B cell (primary cell): ENCODE measurements around the gene SLC19A1. TPM values are rescaled to one million over a fixed set of nuclear protein-coding genes. Genes with fewer than 3 reads are reported as not detected.

Experiments
- ATAC-seq: fragments of 200-7000 bp; cut with Tn5 transposase; one replicate; pipeline ENCODE4 v1.10.0; 2021; ENCODE audit warnings: low read depth, mild to moderate bottlenecking, moderate number of reproducible peaks, moderate library complexity
- CTCF ChIA-PET: fragments of 350-600 bp; sonication (Branson Sonifier 250); formaldehyde crosslinking; loops from one replicate; lab custom pipeline; 2021; ENCODE audit warnings: antibody characterized with exemption, inconsistent platforms; lab: Charles Lee
- POLR2A ChIA-PET: fragments of 350-600 bp; sonication (Branson Sonifier 250); formaldehyde crosslinking; loops from one replicate; lab custom pipeline; 2021; ENCODE audit warnings: antibody characterized with exemption; lab: Charles Lee
- DNase-seq: peaks from one replicate; pipeline ENCODE4 v3.0.0; 2013
- H2AFZ ChIP-seq: 2 replicates; pipeline ENCODE4 v1.6.1; 2012; ENCODE audit warnings: mild to moderate bottlenecking, low read depth, low read length; ENCODE audit not compliant: insufficient read depth, poor library complexity, severe bottlenecking
- H3K27ac ChIP-seq, 2 donors: 1 replicate in 1 of 2; 2 replicates in 1 of 2; pipeline ENCODE4 v1.5.1; 2012 to 2013; ENCODE audit warnings: low read length in 2 of 2, mild to moderate bottlenecking in 2 of 2, moderate library complexity in 1 of 2
- H3K27me3 ChIP-seq, 4 experiments: fragments of 200-600 bp in 1 of 4; sonication (generic) in 1 of 4; replicated peaks in 1 of 4; 1 replicate in 2 of 4; 2 replicates in 2 of 4; pipeline versions ENCODE4 v1.6.1 to v1.7.0; 2013 to 2016; ENCODE audit warnings: low read length in 3 of 4, mild to moderate bottlenecking in 2 of 4, mixed read lengths in 1 of 4, moderate library complexity in 1 of 4; ENCODE audit not compliant: insufficient read depth in 4 of 4, control insufficient read depth in 3 of 4; ENCODE audit errors: control extremely low read depth in 1 of 4
- H3K36me3 ChIP-seq, 2 experiments: replicated peaks in 1 of 2; 1 replicate in 1 of 2; 2 replicates in 1 of 2; pipeline versions ENCODE4 v1.6.1 to v1.7.1; 2013; ENCODE audit warnings: low read length in 1 of 2; ENCODE audit not compliant: insufficient read depth in 2 of 2, control insufficient read depth in 1 of 2; ENCODE audit errors: control extremely low read depth in 1 of 2, extremely low read depth in 1 of 2
- H3K4me1 ChIP-seq, 2 donors: fragments of 200-600 bp in 1 of 2; sonication (generic) in 1 of 2; 1 replicate in 1 of 2; 2 replicates in 1 of 2; pipeline versions ENCODE4 v1.5.1 to v1.6.1; 2013 to 2017; ENCODE audit warnings: low read length in 2 of 2; ENCODE audit not compliant: control insufficient read depth in 2 of 2, insufficient read depth in 2 of 2
- H3K4me2 ChIP-seq: replicated peaks from 2 replicates; pipeline ENCODE3; 2012; ENCODE audit warnings: mild to moderate bottlenecking, low read depth, low read length; ENCODE audit not compliant: poor library complexity, severe bottlenecking
- H3K4me3 ChIP-seq, 5 experiments: fragments of 200-600 bp in 1 of 5; sonication (generic) in 1 of 5; 1 replicate in 3 of 5; 2 replicates in 2 of 5; pipeline versions ENCODE4 v1.5.1 to v1.7.0; 2011 to 2016; ENCODE audit warnings: low read length in 4 of 5, mild to moderate bottlenecking in 4 of 5, low read depth in 2 of 5, control low read depth in 1 of 5, moderate library complexity in 1 of 5; ENCODE audit not compliant: insufficient read depth in 1 of 5; ENCODE audit errors: control extremely low read depth in 1 of 5, extremely low read depth in 1 of 5
- H3K79me2 ChIP-seq: fragments of 200-600 bp; sonication (generic); one replicate; pipeline ENCODE4 v1.6.0; 2016; ENCODE audit warnings: low read length; ENCODE audit not compliant: control insufficient read depth, insufficient read depth
- H3K9ac ChIP-seq: fragments of 200-600 bp; sonication (generic); 2 replicates; pipeline ENCODE4 v1.6.1; 2017; ENCODE audit warnings: mild to moderate bottlenecking, low read length, moderate library complexity
- H3K9me3 ChIP-seq, 3 donors: one replicate each; pipeline versions ENCODE4 v1.6.1 to v1.7.1; 2013; ENCODE audit warnings: low read length in 2 of 3; ENCODE audit not compliant: control insufficient read depth in 2 of 3, insufficient read depth in 1 of 3; ENCODE audit errors: control extremely low read depth in 1 of 3
- H4K20me1 ChIP-seq: 2 replicates; pipeline ENCODE4 v1.6.0; 2012; ENCODE audit warnings: mild to moderate bottlenecking, low read length; ENCODE audit not compliant: insufficient read depth, control insufficient read depth, poor library complexity, severe bottlenecking
- H3K27ac Mint-ChIP-seq: one replicate; pipeline ENCODE4 v1.8.0; 2021; ENCODE audit warnings: mixed read lengths
- H3K27me3 Mint-ChIP-seq: one replicate; pipeline ENCODE4 v1.8.0; 2021; ENCODE audit warnings: mixed read lengths
- H3K4me1 Mint-ChIP-seq: one replicate; pipeline ENCODE4 v1.8.0; 2021; ENCODE audit warnings: mixed read lengths
- H3K4me3 Mint-ChIP-seq: one replicate; pipeline ENCODE4 v1.8.0; 2021; ENCODE audit warnings: mixed read lengths
- H3K9me3 Mint-ChIP-seq: one replicate; pipeline ENCODE4 v1.8.0; 2022; ENCODE audit warnings: mixed read lengths; ENCODE audit not compliant: insufficient read depth
- EZH2 ChIP-seq: IDR thresholded peaks from 2 replicates; pipeline ENCODE4 v1.6.1; 2012; ENCODE audit warnings: borderline replicate concordance, low read depth, mild to moderate bottlenecking, moderate library complexity, low read length; ENCODE audit not compliant: insufficient read depth, poor library complexity, severe bottlenecking
- WGBS: methylation state at CpG from one replicate; pipeline ENCODE4 v1.1.5; 2013; ENCODE audit warnings: missing lambda C conversion rate; ENCODE audit not compliant: insufficient coverage; 5-methylcytosine and 5-hydroxymethylcytosine counted together
- intact Hi-C: fragments of 100-400 bp; cut with micrococcal nuclease; formaldehyde crosslinking; loops from one replicate; pipeline ENCODE4 v1.10.0; 2022
- polyA plus RNA-seq: library from polyadenylated mRNA; depleted of rRNA; stranded (reverse); fragments of >200 nt; gene quantifications from 2 replicates; pipeline ENCODE4 v1.2.3, GENCODE V29; 2012
- total RNA-seq, 2 donors: library from RNA; stranded (reverse); fragments of 120-200 nt in 1 of 2; gene quantifications; 1 replicate in 1 of 2; 2 replicates in 1 of 2; pipeline versions ENCODE4 v1.2.3 to v1.2.4, GENCODE V29; 2013 to 2022
- TF ChIP-seq, protein P1 (sequence below): fragments of 200-600 bp; IDR thresholded peaks from one replicate; pipeline ENCODE4 v1.8.0; 2022; ENCODE audit warnings: antibody characterized with exemption, mild to moderate bottlenecking

Gene SLC19A1
- total and polyA plus RNA-seq, 2 donors (not counting 1 experiment from before 2014, with no cell fraction given): 8.7 to 10.1 TPM

DNA sequence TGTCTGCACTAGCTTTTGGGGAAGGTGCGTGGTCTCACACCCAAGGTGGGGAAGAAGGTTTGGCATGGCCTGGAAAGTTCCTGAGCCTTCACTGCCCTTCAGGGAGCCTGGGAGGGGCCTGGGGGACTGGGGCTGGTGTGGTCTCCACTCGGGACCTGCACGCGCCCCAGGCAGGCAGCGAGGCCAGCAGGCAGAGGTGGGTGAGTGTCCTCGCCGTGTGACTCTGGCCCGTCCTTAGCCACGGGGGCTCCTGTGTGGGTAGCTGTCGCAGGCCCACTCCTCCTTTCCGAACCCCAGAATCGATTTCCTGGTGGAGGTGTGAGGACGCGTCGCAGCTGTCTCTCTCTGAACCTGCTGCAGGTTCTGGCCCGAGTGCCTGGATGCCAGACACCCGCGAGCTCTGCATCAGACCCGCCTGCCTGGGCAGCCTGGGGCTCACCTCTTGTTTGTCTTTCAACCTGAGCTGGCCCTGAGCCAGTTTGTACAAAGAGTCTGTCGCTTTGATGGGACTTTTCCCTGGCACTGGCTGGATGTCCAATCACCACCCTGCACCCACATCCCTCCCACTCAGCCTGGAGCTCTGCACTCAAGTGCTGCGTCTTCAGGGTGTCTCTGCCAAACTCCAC is 36.0 kb upstream of the SLC19A1 start:
- Mint-ChIP-seq H3K9me3 (peaks cover 5% of the 10 kb centered on the region), H3K27ac (no peak overlapping the region), H3K4me3 (no peak overlapping the region), H3K4me1 (no peaks in the 10 kb centered on the region), H3K27me3 (peaks cover 5% of the 10 kb centered on the region)
- Histone ChIP-seq H3K27ac (no peak overlapping the region), H3K4me1 (no peaks in the 10 kb centered on the region), H3K36me3 (no peaks in the 10 kb centered on the region), H3K27me3 (peaks cover 0 to 3% (median 0%) of the 10 kb centered on the region in 4 experiments), H2AFZ (no peak overlapping the region), H3K9ac (no peak overlapping the region), H3K4me2 (no peak overlapping the region), H3K9me3 (peaks cover 0 to 3% (median 2%) of the 10 kb centered on the region in 3 donors), H4K20me1 (no peaks in the 10 kb centered on the region), H3K4me3 (no peak overlapping the region), H3K79me2 (no peaks in the 10 kb centered on the region)
- POLR2A ChIA-PET: no interaction called here
- 86% methylated on average over 21 of the region's 21 CpGs for WGBS
- TF ChIP-seq, protein P1, sequence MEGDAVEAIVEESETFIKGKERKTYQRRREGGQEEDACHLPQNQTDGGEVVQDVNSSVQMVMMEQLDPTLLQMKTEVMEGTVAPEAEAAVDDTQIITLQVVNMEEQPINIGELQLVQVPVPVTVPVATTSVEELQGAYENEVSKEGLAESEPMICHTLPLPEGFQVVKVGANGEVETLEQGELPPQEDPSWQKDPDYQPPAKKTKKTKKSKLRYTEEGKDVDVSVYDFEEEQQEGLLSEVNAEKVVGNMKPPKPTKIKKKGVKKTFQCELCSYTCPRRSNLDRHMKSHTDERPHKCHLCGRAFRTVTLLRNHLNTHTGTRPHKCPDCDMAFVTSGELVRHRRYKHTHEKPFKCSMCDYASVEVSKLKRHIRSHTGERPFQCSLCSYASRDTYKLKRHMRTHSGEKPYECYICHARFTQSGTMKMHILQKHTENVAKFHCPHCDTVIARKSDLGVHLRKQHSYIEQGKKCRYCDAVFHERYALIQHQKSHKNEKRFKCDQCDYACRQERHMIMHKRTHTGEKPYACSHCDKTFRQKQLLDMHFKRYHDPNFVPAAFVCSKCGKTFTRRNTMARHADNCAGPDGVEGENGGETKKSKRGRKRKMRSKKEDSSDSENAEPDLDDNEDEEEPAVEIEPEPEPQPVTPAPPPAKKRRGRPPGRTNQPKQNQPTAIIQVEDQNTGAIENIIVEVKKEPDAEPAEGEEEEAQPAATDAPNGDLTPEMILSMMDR: no peak
- ATAC-seq (no peak), DNase-seq (no peak)
- CTCF ChIA-PET: no interaction called here
- intact Hi-C loops: no loop called here

DNA sequence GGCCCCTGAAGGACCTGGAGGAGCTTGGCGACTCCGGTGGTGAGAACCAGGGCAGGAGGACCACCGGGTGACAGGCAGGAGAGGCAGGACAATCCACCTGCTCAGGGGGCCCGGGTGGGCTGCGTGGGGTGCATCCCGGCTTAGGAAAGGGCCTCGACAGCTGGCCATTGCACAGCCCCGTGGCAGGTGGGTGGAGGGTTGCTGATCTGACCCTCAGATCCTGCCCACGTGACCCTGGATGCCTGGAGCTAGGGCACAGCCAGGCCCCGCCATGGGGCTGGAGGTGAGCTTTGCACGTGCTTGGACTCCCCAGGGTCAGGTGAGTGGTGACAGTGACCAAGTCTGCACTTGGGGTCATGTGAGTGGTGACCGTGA is 35.5 kb upstream of the SLC19A1 start:
- Histone ChIP-seq H3K4me1 (no peaks in the 10 kb centered on the region), H4K20me1 (no peaks in the 10 kb centered on the region), H3K36me3 (no peaks in the 10 kb centered on the region), H3K9ac (no peak overlapping the region), H3K79me2 (no peaks in the 10 kb centered on the region), H3K27me3 (peaks cover 0 to 3% (median 0%) of the 10 kb centered on the region in 4 experiments), H2AFZ (no peak overlapping the region), H3K9me3 (peaks cover 0 to 1% (median 0%) of the 10 kb centered on the region in 3 donors), H3K27ac (no peak overlapping the region), H3K4me2 (no peak overlapping the region), H3K4me3 (no peak overlapping the region)
- ATAC-seq: no peak
- Mint-ChIP-seq H3K9me3 (peaks cover under 1% of the 10 kb centered on the region), H3K27ac (no peak overlapping the region), H3K4me1 (no peaks in the 10 kb centered on the region), H3K27me3 (peaks cover 5% of the 10 kb centered on the region), H3K4me3 (no peak overlapping the region)
- POLR2A ChIA-PET: no interaction called here
- CTCF ChIA-PET: no interaction called here
- no peak for DNase-seq
- intact Hi-C loops: no loop called here
- WGBS: 89% methylated on average over 12 of the region's 12 CpGs
- TF ChIP-seq, protein P1: no peak
- TF ChIP-seq EZH2: no peak
